Activated naive CD4-positive, alpha-beta T cell treated with anti-CD3 and anti-CD28 coated beads, Interleukin-2, amount 50 U/mL, for 72 hours (primary cell): ENCODE measurements around the gene OTOP2. TPM values are rescaled to one million over a fixed set of nuclear protein-coding genes. Genes with fewer than 3 reads are reported as not detected.
A peak's percentile ranks its signal among the peaks of the same experiment; 100 is the strongest.

Source experiments
- ATAC-seq, 2 donors: fragments of 150-1000 bp; cut with Tn5 transposase; 2 replicates each; pipeline ENCODE4 v1.10.0; 2021; ENCODE audit warnings: mild to moderate bottlenecking in 2 of 2, moderate library complexity in 2 of 2
- DNase-seq, 2 donors: peaks; one replicate each; pipeline ENCODE4 v3.0.0; 2021 to 2022; ENCODE audit warnings: low spot score in 2 of 2
- H3K27ac Mint-ChIP-seq, 2 donors: one replicate each; pipeline ENCODE4 v1.8.0; 2022; ENCODE audit warnings: mild to moderate bottlenecking in 2 of 2, mixed read lengths in 2 of 2
- H3K36me3 Mint-ChIP-seq, 2 donors: one replicate each; pipeline ENCODE4 v1.8.0; 2022; ENCODE audit warnings: mixed read lengths in 2 of 2
- H3K9me3 Mint-ChIP-seq, 2 donors: one replicate each; pipeline ENCODE4 v1.8.0; 2022; ENCODE audit warnings: mixed read lengths in 2 of 2
- total RNA-seq, 2 donors: library from RNA; stranded (reverse); gene quantifications; one replicate each; pipeline ENCODE4 v1.2.3, GENCODE V29; 2022

The OTOP2 gene
- total RNA-seq, 2 donors from 2014 or later = not detected

DNA sequence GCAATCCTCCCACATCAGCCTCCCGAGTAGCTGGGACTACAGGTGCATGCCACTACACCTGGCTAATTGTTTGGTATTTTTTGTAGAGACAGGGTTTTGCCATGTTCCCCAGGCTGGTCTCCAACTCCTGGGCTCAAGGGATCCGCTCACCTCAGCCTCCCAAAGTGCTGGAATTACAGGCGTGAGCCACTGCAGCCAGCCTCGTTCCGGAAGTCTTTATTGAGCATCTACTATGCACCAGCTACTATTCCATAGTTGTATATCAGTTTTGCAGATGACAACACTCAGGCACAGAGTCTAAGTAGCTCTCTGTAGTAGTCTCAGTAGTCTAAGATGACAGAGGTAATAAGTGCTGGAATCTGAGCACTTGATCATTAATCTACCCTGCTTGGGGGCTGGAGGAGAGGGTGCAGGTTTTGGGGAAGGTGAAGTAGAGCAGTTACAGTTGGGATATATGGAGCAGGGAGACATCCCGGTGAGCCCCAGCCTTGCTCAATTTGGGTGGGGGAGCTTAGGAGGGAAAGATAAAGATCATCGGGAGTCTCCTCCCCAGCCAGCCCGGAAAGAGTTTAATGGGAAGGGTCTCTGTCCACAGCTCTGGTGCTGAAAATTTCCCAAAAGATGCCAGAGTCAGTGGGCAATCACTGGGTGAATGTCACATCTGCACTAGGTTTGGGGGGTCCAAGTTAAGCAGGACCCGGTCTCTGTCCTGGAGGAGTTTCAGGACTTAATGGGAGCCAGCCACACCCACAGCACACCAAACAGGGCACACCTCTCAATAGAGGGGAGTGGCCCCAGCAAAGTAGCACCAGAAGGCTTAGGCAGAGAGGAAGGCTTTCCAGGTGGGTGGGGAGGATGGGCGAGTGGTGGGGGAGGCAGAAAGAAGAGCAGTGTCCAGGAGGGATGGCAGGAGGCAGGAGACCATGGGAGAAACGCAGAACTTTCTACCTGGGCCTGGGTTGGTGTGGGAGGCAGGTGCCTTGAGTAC, 13.3 kb downstream of the OTOP2 start:
- Mint-ChIP-seq H3K36me3 (no peaks in the 10 kb centered on the region), H3K9me3 (no peaks in the 10 kb centered on the region), H3K27ac (no peak overlapping the region)
- no peak for ATAC-seq
- DNase-seq = no peak

- Mint-ChIP-seq H3K9me3 (no peaks in the 10 kb centered on the region), H3K27ac (no peak overlapping the region), H3K36me3 (no peaks in the 10 kb centered on the region)
- no peak for ATAC-seq
- no peak for DNase-seq
These were observed 14.3 kb downstream of the OTOP2 start for GRCh38 chr17:74938194-74938950.

DNA sequence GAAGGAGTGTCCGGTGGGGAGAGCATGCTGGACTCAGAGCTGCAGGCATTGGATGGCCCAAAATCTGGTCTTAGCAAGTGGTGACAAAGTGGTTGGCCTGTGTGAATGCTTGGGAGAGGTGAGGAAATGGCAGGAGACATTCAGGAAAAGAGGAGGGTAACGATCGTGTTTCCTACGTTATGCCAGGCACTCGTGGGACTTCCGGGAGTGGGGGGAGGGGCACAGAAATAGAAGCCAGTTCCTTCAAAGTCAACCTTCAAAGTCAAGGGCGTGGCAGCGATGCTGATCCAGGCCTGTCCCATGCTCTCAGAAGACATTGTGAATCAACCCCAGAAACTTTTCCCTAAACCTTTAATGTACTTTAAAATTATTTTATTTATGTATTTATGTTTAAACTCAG, 15.5 kb downstream of the OTOP2 start:
- Mint-ChIP-seq H3K27ac (no peak overlapping the region), H3K9me3 (no peaks in the 10 kb centered on the region)
- ATAC-seq = no peak

GRCh38 chr17:74941128-74941725, 17.2 kb downstream of the OTOP2 start:
- ATAC-seq = no peak

More for the DNA sequence above, 15.5 kb downstream of the OTOP2 start:
- H3K36me3 Mint-ChIP-seq = no peaks in the 10 kb centered on the region
- DNase-seq = no peak

DNA sequence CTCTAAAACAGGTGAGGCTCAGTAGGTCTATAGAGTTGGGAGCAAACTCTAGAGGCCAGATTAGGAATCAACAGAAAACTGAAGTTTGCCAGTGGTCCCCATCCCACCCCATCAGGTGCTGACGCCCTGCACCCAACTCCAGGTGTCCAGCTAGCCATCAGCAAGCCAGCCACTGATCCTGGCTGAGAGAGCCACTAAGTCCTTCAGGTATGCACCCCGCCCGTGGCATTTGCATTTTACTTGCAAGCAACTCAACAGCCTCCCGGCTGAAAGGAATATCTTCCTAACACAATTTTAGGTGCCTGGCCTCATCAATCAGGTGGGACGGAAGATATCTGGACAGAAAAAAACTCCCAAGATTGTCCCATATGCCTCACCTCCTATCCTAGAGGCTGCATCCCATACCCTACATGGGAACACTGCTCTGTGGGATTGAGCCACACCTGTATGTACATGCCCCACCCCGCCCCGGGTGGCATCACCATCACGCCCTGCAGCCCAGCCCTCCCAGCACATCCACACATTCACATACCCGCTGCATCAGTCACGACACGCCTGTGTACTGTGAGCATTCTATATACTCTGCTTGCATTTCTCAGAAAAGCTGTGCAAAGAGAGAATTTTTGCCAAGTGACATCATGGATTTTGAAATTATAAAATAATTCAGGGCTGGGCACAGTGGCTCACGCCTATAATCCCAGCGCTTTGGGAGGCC, 19.9 kb downstream of the OTOP2 start:
- no peak overlapping the region for H3K27ac Mint-ChIP-seq
- no peaks in the 10 kb centered on the region for H3K9me3 Mint-ChIP-seq
- DNase-seq = no peak
- H3K36me3 Mint-ChIP-seq = no peaks in the 10 kb centered on the region
- no peak for ATAC-seq

More at GRCh38 chr17:74941128-74941725, 17.2 kb downstream of the OTOP2 start:
- Mint-ChIP-seq H3K27ac (no peak overlapping the region), H3K36me3 (no peaks in the 10 kb centered on the region), H3K9me3 (no peaks in the 10 kb centered on the region)
- DNase-seq = no peak

- H3K36me3 Mint-ChIP-seq = no peaks in the 10 kb centered on the region
- ATAC-seq = peak in 1 of 2 donors; percentile 26
- DNase-seq = no peak
These were observed 21.5 kb downstream of the OTOP2 start for GRCh38 chr17:74945543-74945942.

DNA sequence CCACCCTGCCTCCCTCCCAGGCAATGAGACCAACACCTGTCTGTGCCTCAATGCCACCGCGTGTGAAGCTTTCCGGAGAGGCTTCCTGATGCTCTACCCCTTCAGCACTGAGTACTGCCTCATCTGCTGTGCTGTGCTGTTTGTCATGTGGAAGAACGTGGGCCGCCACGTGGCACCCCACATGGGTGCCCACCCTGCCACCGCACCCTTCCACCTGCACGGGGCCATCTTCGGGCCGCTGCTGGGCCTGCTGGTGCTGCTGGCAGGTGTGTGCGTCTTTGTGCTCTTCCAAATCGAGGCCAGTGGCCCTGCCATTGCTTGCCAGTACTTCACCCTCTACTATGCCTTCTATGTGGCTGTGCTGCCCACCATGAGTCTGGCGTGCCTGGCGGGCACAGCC, 22.6 kb downstream of the OTOP2 start:
- ATAC-seq (no peak), DNase-seq (no peak)
- no peak overlapping the region for H3K27ac Mint-ChIP-seq
- no peaks in the 10 kb centered on the region for H3K9me3 Mint-ChIP-seq
- no peaks in the 10 kb centered on the region for H3K36me3 Mint-ChIP-seq

More at GRCh38 chr17:74945543-74945942, 21.5 kb downstream of the OTOP2 start:
- H3K27ac Mint-ChIP-seq = no peak overlapping the region
- H3K9me3 Mint-ChIP-seq = no peaks in the 10 kb centered on the region

GRCh38 chr17:74947041-74947754, 23.1 kb downstream of the OTOP2 start:
- Mint-ChIP-seq H3K9me3 (no peaks in the 10 kb centered on the region), H3K27ac (no peak overlapping the region), H3K36me3 (no peaks in the 10 kb centered on the region)
- DNase-seq (no peak), ATAC-seq (no peak)

DNA sequence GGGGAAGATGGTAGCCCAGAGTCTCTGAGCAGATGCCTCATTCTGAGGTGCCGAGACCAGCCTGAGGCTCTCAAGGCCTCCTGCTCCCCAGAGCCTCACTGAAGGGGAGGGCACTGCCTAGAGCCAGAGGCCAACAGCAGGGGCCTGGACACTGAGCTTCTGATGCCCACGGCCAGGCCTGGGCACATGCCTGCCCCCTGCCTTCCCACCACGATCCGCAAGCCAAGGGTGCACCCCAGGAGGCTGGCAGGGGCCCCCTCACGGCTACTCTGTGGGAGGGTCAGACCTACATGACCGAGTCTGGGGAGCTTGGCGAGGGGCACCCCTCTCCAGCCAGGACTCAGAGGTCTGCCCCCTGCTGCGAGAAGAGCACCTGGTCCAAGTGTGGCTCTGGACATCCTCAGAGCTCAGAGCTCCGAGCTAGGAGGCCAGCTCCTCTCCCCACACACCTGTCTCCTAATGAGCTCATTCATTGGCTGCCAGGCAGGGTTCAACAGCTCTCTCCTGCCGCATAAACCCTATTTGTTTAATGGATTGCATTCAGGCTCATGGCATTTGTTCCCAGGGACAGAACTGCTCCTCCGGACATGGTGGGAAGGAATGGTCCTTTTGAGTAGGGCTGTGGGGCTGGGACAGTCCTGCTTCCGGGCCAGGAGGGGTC, 25.5 kb downstream of the OTOP2 start:
- ATAC-seq (no peak), DNase-seq (no peak)
- Mint-ChIP-seq H3K27ac (no peak overlapping the region), H3K9me3 (no peaks in the 10 kb centered on the region), H3K36me3 (no peaks in the 10 kb centered on the region)

DNA sequence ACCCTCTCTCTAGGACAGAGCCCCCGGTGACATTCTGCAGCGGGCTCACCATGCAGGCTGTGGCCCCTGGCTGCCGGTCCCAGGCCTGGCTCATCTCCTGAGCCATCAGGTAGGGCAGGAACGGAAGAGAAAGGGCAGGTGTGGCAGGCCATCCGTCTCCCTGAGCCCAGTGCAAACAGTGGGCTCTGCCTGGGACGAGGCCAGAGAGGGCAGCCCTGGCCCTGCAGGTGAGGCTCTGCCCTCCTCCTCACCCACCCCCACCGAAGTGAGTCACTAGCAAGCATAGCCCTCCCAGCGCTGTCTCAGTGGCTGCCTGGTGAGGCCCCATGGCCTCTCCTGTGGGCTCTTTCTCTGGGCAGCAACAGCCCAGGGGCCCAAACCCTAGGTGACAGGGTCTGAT, 26.1 kb downstream of the OTOP2 start:
- no peak for ATAC-seq
- no peak overlapping the region for H3K27ac Mint-ChIP-seq
- no peaks in the 10 kb centered on the region for H3K36me3 Mint-ChIP-seq
- DNase-seq = no peak
- no peaks in the 10 kb centered on the region for H3K9me3 Mint-ChIP-seq

DNA sequence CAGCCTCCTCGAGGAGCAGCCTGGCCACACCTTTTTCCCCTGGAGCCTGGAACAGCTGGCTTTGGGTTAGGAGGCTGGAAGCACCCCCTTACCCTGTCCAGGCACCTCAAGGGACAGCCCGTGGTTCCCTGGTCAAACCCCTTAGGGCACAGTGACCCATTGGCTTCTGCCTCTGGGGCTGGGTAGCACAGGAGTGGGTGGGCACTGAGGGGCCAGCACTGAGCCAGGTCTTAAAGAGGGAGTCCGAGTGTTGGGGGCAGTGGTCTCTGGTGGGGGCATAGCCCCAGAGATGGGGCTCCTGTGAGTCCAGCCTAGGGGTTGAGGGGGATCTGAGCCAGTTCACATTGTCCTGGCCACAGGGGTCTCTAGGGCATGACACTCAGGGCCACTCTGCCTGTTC, 27.0 kb downstream of the OTOP2 start:
- Mint-ChIP-seq H3K36me3 (no peaks in the 10 kb centered on the region), H3K9me3 (no peaks in the 10 kb centered on the region), H3K27ac (no peak overlapping the region)
- no peak for ATAC-seq
- no peak for DNase-seq

GRCh38 chr17:74951680-74952421, 27.8 kb downstream of the OTOP2 start:
- no peak for ATAC-seq
- no peak overlapping the region for H3K27ac Mint-ChIP-seq
- H3K36me3 Mint-ChIP-seq = no peaks in the 10 kb centered on the region

GRCh38 chr17:74952431-74953133, 28.5 kb downstream of the OTOP2 start:
- no peak for ATAC-seq
- DNase-seq = no peak
- no peak overlapping the region for H3K27ac Mint-ChIP-seq
- no peaks in the 10 kb centered on the region for H3K36me3 Mint-ChIP-seq
- no peaks in the 10 kb centered on the region for H3K9me3 Mint-ChIP-seq

More at GRCh38 chr17:74951680-74952421, 27.8 kb downstream of the OTOP2 start:
- no peaks in the 10 kb centered on the region for H3K9me3 Mint-ChIP-seq
- no peak for DNase-seq

GRCh38 chr17:74953134-74953687, 29.1 kb downstream of the OTOP2 start:
- Mint-ChIP-seq H3K9me3 (no peaks in the 10 kb centered on the region), H3K36me3 (no peaks in the 10 kb centered on the region), H3K27ac (no peak overlapping the region)
- ATAC-seq = no peak
- DNase-seq = no peak
